ENCODE results near the gene METTL23. TPM values are rescaled to one million over a fixed set of nuclear protein-coding genes. Genes with fewer than 3 reads are reported as not detected.
A peak's percentile ranks its signal among the peaks of the same experiment; 100 is the strongest.

Gene METTL23
- 31.2 TPM for total RNA-seq

DNA sequence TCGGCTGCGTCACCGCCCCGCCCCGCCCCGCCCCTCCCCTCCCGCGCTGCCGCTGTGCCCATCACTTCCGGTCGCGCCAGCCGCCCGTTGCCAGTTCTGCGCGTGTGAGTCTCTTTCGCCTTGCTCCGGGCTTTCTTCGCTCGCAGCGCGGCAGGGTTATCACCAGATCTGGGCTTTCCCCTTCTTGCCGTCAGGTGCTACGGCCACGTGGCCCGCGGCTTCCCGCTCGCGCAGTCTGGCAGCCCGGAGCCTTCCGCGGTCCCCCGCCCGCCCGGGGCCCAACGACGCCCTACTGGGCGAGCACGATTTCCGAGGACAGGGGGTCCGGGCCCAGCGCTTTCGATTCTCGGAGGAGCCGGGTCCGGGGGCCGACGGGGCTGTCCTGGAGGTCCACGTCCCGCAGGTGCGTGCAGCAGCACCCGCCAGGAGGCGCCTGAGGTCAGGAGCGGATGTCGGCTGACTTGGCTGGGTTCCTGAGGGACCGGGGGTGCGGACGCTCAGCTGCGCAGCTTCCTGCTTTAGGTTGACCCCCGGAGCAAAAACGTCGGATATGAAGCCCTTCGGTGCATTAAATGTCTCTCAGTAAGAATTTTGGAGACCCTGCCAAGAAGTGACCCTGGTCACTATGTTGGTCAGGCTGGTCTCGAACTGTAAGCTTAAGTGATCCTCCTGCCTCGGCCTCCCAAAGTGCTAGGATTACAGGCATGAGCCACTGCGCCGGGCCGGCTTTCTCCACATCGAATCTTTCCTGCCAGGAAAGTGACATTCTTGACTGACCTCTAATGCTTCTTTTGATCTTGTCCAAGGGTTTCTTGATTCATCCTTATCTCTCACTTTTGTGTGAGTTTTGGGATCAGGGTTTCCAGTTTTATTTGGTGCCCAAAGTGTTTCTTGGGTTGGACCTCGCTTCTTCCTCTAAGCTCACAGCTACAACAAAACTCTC, at the start of gene METTL23:
Gene METTL23 (plus strand): TSS at position 64 of the 943 bp plus-strand sequence. CDS start 2,872 bp downstream, outside the sequence.
- TF ChIP-seq, protein P1, sequence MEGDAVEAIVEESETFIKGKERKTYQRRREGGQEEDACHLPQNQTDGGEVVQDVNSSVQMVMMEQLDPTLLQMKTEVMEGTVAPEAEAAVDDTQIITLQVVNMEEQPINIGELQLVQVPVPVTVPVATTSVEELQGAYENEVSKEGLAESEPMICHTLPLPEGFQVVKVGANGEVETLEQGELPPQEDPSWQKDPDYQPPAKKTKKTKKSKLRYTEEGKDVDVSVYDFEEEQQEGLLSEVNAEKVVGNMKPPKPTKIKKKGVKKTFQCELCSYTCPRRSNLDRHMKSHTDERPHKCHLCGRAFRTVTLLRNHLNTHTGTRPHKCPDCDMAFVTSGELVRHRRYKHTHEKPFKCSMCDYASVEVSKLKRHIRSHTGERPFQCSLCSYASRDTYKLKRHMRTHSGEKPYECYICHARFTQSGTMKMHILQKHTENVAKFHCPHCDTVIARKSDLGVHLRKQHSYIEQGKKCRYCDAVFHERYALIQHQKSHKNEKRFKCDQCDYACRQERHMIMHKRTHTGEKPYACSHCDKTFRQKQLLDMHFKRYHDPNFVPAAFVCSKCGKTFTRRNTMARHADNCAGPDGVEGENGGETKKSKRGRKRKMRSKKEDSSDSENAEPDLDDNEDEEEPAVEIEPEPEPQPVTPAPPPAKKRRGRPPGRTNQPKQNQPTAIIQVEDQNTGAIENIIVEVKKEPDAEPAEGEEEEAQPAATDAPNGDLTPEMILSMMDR (IDR thresholded peaks at IDR 0.05) = peak; percentile 68 to 84 (median 75)
- intact Hi-C loops (cut with DNase I) = loop anchor here (1.0 to 5.0 kb wide), 4 partner anchors 10 to 56 kb away; partner anchors contain the start of gene SRSF2
- peak within 1 kb of the TSS; percentile 93 to 100 for H3K4me3 ChIP-seq
- peaks cover 38 to 50% of the 10 kb centered on the region in 2 donors for H3K36me3 ChIP-seq
- DNase-seq (ENCODE audit: low spot score in 2 of 2) = peak in 1 of 2 donors; percentile 89
- H3K27ac ChIP-seq = peak within 1 kb of the TSS; percentile 96 to 98
- H3K4me1 ChIP-seq = peaks cover 24 to 35% of the 10 kb centered on the region in 2 donors
- H3K9me3 ChIP-seq = no peaks in the 10 kb centered on the region
- no peaks in the 10 kb centered on the region for H3K27me3 ChIP-seq

DNA sequence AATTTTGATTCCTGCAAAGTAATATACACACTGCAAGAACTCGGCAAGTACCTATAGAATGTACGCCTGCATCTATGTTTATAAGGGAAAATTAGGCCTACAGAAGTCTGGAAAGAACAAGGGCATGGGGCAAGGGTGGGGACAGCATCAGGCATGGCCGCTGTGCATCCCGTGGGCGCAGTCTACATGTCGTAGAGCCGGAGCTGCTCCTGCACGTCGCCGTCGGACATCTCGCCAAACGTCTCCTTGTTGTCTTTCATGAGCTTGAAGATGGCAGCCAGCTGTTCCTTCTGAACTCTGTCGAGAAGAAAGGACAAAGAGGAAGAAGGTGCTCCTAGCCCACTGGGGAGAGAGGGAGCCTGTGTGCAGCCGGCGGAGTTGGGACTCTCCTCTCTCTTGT, 49.2 kb upstream of the METTL23 start:
- Histone ChIP-seq H3K27me3 (no peaks in the 10 kb centered on the region), H3K9me3 (no peaks in the 10 kb centered on the region), H3K27ac (no peak overlapping the region), H3K36me3 (peaks cover 36 to 48% of the 10 kb centered on the region in 2 donors), H3K4me3 (no peak overlapping the region), H3K4me1 (peaks cover 0 to 4% of the 10 kb centered on the region in 2 donors)
- DNase-seq (ENCODE audit: low spot score in 2 of 2) = no peak
- TF ChIP-seq, protein P1 (IDR thresholded peaks at IDR 0.05) = no peak
- intact Hi-C loops (cut with DNase I) = no loop called here

DNA sequence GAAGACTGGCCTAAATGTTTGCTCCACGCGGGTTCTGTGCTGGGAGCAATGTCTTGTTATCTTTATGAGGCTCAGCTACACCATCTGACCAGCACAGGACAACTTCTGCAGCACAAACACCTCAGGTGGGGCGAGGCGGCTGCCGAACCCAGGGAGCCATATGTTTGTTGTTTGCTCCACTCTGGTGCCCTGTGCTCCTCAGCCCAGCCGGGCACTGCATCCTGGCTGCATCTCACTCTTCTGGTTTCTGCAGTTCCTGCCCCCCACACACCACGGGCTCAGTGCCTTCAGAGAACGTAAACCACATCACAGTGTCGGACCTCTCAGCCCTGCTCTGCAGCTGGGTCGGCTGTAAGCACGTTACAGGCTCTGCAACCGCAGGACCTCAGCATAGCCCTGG, 48.3 kb upstream of the METTL23 start:
- no peaks in the 10 kb centered on the region for H3K27me3 ChIP-seq
- H3K9me3 ChIP-seq = no peaks in the 10 kb centered on the region
- H3K4me3 ChIP-seq = no peak overlapping the region
- TF ChIP-seq, protein P1 (IDR thresholded peaks at IDR 0.05) = no peak
- H3K27ac ChIP-seq = no peak overlapping the region
- peaks cover 43 to 57% of the 10 kb centered on the region in 2 donors for H3K36me3 ChIP-seq
- H3K4me1 ChIP-seq = no peaks in the 10 kb centered on the region
- intact Hi-C loops (cut with DNase I) = no loop called here
- DNase-seq (ENCODE audit: low spot score in 2 of 2) = no peak

- peaks cover 51 to 66% of the 10 kb centered on the region in 2 donors for H3K36me3 ChIP-seq
- intact Hi-C loops (cut with DNase I) = no loop called here
- no peaks in the 10 kb centered on the region for H3K27me3 ChIP-seq
- no peaks in the 10 kb centered on the region for H3K9me3 ChIP-seq
- H3K27ac ChIP-seq = no peak overlapping the region
- H3K4me1 ChIP-seq = no peaks in the 10 kb centered on the region
- no peak overlapping the region for H3K4me3 ChIP-seq
- DNase-seq (ENCODE audit: low spot score in 2 of 2) = no peak
- TF ChIP-seq, protein P1 (IDR thresholded peaks at IDR 0.05) = no peak
Measured at GRCh38 chr17:76679239-76679638, 47.4 kb upstream of the METTL23 start.

- peak in 1 of 2 donors; percentile 77 for DNase-seq (ENCODE audit: low spot score in 2 of 2)
- H3K4me3 ChIP-seq = no peak overlapping the region
- intact Hi-C loops (cut with DNase I) = no loop called here
- H3K36me3 ChIP-seq = peaks cover 48 to 77% of the 10 kb centered on the region in 2 donors
- H3K27ac ChIP-seq = peak overlapping the region; percentile 1 to 33
- no peaks in the 10 kb centered on the region for H3K9me3 ChIP-seq
- TF ChIP-seq, protein P1 (IDR thresholded peaks at IDR 0.05) = peak; percentile 45 to 73 (median 54)
- H3K4me1 ChIP-seq = peaks cover 0 to 1% of the 10 kb centered on the region in 2 donors
- no peaks in the 10 kb centered on the region for H3K27me3 ChIP-seq
Measured at GRCh38 chr17:76681222-76682137, 45.2 kb upstream of the METTL23 start.

Measured in ascending aorta (tissue), 2 donors.